Endothelial cell of umbilical vein (primary cell): Measurements from ENCODE around the gene DSCAML1.

ENCODE experiments used
- CTCF ChIP-seq, 2 donors: IDR thresholded peaks; 1 replicate in 1 of 2; 2 replicates in 1 of 2; pipeline ENCODE4 v1.5.1; 2011; ENCODE audit warnings: low read length in 2 of 2, mild to moderate bottlenecking in 2 of 2, moderate library complexity in 2 of 2, control low read depth in 1 of 2, inconsistent platforms in 1 of 2, low read depth in 1 of 2; ENCODE audit not compliant: insufficient read depth in 1 of 2; ENCODE audit errors: extremely low read depth in 1 of 2
- EZH2 ChIP-seq: IDR thresholded peaks from 2 replicates; pipeline ENCODE4 v1.6.1; 2012; ENCODE audit warnings: borderline replicate concordance, low read depth, mild to moderate bottlenecking, moderate library complexity, low read length, inconsistent platforms; ENCODE audit not compliant: severe bottlenecking
- FOS ChIP-seq: IDR thresholded peaks from 2 replicates; pipeline ENCODE4 v1.6.1; 2011; ENCODE audit warnings: mild to moderate bottlenecking, low read length, moderate library complexity, borderline replicate concordance; ENCODE audit not compliant: insufficient read depth
- GATA2 ChIP-seq: IDR thresholded peaks from 2 replicates; pipeline ENCODE4 v1.7.0; 2011; ENCODE audit warnings: low read depth, mild to moderate bottlenecking, moderate library complexity, mixed read lengths, low read length; ENCODE audit not compliant: insufficient read length, insufficient read depth
- JUN ChIP-seq: IDR thresholded peaks from 2 replicates; pipeline ENCODE4 v1.6.1; 2011; ENCODE audit warnings: borderline replicate concordance, low read depth; ENCODE audit not compliant: insufficient read length, insufficient read depth
- MYC ChIP-seq: IDR thresholded peaks from one replicate; pipeline ENCODE4 v1.6.1; 2011; ENCODE audit warnings: mild to moderate bottlenecking, low read depth, low read length
- POLR2A ChIP-seq: IDR thresholded peaks from 2 replicates; pipeline ENCODE4 v1.6.1; 2012; ENCODE audit warnings: low read depth, mild to moderate bottlenecking, control low read depth, low read length
- POLR2AphosphoS5 ChIP-seq: IDR thresholded peaks from 2 replicates; pipeline ENCODE4 v1.6.1; 2012; ENCODE audit warnings: low read depth, mild to moderate bottlenecking, control low read depth, low read length, moderate library complexity; ENCODE audit not compliant: insufficient read depth
- TF ChIP-seq, protein P1 (sequence below): IDR thresholded peaks from 2 replicates; pipeline ENCODE4 v1.6.1; 2011; ENCODE audit not compliant: insufficient read depth, insufficient read length

GRCh38 chr11:117834068-117834810, 37.2 kb upstream of the DSCAML1 start:
- no peak for TF ChIP-seq CTCF (IDR thresholded peaks at IDR 0.05; ENCODE audit: extremely low read depth in 1 of 2, insufficient read depth in 1 of 2, low read depth in 1 of 2, low read length in 2 of 2)
- TF ChIP-seq EZH2, result no peak
- TF ChIP-seq, protein P1, sequence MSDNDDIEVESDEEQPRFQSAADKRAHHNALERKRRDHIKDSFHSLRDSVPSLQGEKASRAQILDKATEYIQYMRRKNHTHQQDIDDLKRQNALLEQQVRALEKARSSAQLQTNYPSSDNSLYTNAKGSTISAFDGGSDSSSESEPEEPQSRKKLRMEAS, result no peak
- TF ChIP-seq GATA2, result no peak
- TF ChIP-seq JUN, result no peak
- no peak for TF ChIP-seq POLR2AphosphoS5
- TF ChIP-seq MYC, result no peak
- no peak for TF ChIP-seq POLR2A
- TF ChIP-seq FOS, result no peak
